Neuronal stem cell (in vitro differentiated cells): ENCODE measurements around the gene DDX1.
A peak's percentile ranks its signal among the peaks of the same experiment; 100 is the strongest.

Experiments used
- DNase-seq: peaks from one replicate; pipeline ENCODE4 v3.0.0-alpha.2; 2013; ENCODE audit warnings: low spot score
- H2AFZ ChIP-seq: one replicate; pipeline ENCODE4 v1.6.1; 2013; ENCODE audit warnings: mild to moderate bottlenecking, low read length, inconsistent platforms
- H2AK5ac ChIP-seq: 2 replicates; pipeline ENCODE4 v1.6.1; 2013; ENCODE audit warnings: low read depth, mild to moderate bottlenecking, inconsistent platforms, low read length, moderate library complexity, mixed read lengths
- H2BK120ac ChIP-seq: 2 replicates; pipeline ENCODE4 v1.6.1; 2013; ENCODE audit warnings: low read depth, mild to moderate bottlenecking, inconsistent platforms, low read length, moderate library complexity, mixed read lengths
- H2BK12ac ChIP-seq: one replicate; pipeline ENCODE4 v1.6.1; 2013; ENCODE audit warnings: low read length, inconsistent platforms
- H2BK15ac ChIP-seq: 2 replicates; pipeline ENCODE4 v1.6.1; 2013; ENCODE audit warnings: mild to moderate bottlenecking, low read length, inconsistent platforms, mixed read lengths
- H2BK5ac ChIP-seq: one replicate; pipeline ENCODE4 v1.6.1; 2013; ENCODE audit warnings: inconsistent platforms, mild to moderate bottlenecking, low read length, moderate library complexity
- H3K14ac ChIP-seq: one replicate; pipeline ENCODE4 v1.6.1; 2013; ENCODE audit warnings: low read length, inconsistent platforms
- H3K18ac ChIP-seq: 2 replicates; pipeline ENCODE4 v1.6.1; 2013; ENCODE audit warnings: low read length, inconsistent platforms
- H3K23ac ChIP-seq: 2 replicates; pipeline ENCODE4 v1.6.1; 2013; ENCODE audit warnings: low read depth, mild to moderate bottlenecking, mixed read lengths, low read length, inconsistent platforms; ENCODE audit not compliant: poor library complexity
- H3K27ac ChIP-seq: replicated peaks from 3 replicates; pipeline ENCODE4 v1.5.1; 2013; ENCODE audit warnings: low read length, inconsistent platforms
- H3K27me3 ChIP-seq, 3 experiments: 2 replicates each; pipeline ENCODE4 v1.6.1; 2013; ENCODE audit warnings: low read length in 3 of 3, mild to moderate bottlenecking in 2 of 3, inconsistent platforms in 1 of 3, low read depth in 1 of 3, mixed read lengths in 1 of 3, moderate library complexity in 1 of 3; ENCODE audit not compliant: control insufficient read depth in 3 of 3, insufficient read depth in 3 of 3
- H3K36me3 ChIP-seq, 2 donors: replicated peaks in 1 of 2; 2 replicates each; pipeline ENCODE4 v1.6.1; 2013; ENCODE audit warnings: low read length in 2 of 2; ENCODE audit not compliant: control insufficient read depth in 2 of 2, insufficient read depth in 2 of 2
- H3K4ac ChIP-seq: 2 replicates; pipeline ENCODE4 v1.6.1; 2013; ENCODE audit warnings: inconsistent platforms, mild to moderate bottlenecking, low read length, moderate library complexity
- H3K4me1 ChIP-seq, 2 donors: 1 replicate in 1 of 2; 2 replicates in 1 of 2; pipeline ENCODE4 v1.6.1; 2013; ENCODE audit warnings: low read length in 2 of 2, low read depth in 1 of 2; ENCODE audit not compliant: control insufficient read depth in 2 of 2, insufficient read depth in 1 of 2
- H3K4me2 ChIP-seq: one replicate; pipeline ENCODE4 v1.6.1; 2013; ENCODE audit warnings: mild to moderate bottlenecking, low read length, inconsistent platforms; ENCODE audit not compliant: insufficient read depth, poor library complexity, severe bottlenecking
- H3K4me3 ChIP-seq, 2 donors: 2 replicates each; pipeline ENCODE4 v1.5.1; 2013; ENCODE audit warnings: low read length in 2 of 2, mild to moderate bottlenecking in 2 of 2, inconsistent platforms in 1 of 2, moderate library complexity in 1 of 2
- H3K79me1 ChIP-seq: one replicate; pipeline ENCODE4 v1.6.1; 2013; ENCODE audit warnings: low read depth, mild to moderate bottlenecking, inconsistent platforms, low read length, moderate library complexity
- H3K9ac ChIP-seq: one replicate; pipeline ENCODE4 v1.6.1; 2013; ENCODE audit warnings: mild to moderate bottlenecking, low read depth, low read length, inconsistent platforms; ENCODE audit not compliant: poor library complexity
- H3K9me3 ChIP-seq, 2 donors: replicated peaks in 1 of 2; 2 replicates each; pipeline versions ENCODE3 to v1.6.1; 2013; ENCODE audit warnings: low read length in 2 of 2, mild to moderate bottlenecking in 2 of 2, inconsistent platforms in 1 of 2, low read depth in 1 of 2, mixed read lengths in 1 of 2, moderate library complexity in 1 of 2; ENCODE audit not compliant: control insufficient read depth in 2 of 2, insufficient read depth in 1 of 2
- H4K8ac ChIP-seq: one replicate; pipeline ENCODE4 v1.6.1; 2013; ENCODE audit warnings: low read depth, mild to moderate bottlenecking, inconsistent platforms, low read length, moderate library complexity
- H4K91ac ChIP-seq: one replicate; pipeline ENCODE4 v1.6.1; 2013; ENCODE audit warnings: low read length, low read depth, mild to moderate bottlenecking, inconsistent platforms; ENCODE audit not compliant: poor library complexity
- WGBS, 2 donors: extraction: QIAGEN DNeasy Blood & Tissue Kit; methylation state at CpG; one replicate each; pipeline ENCODE4 v1.1.7; 2013; ENCODE audit warnings: missing lambda C conversion rate in 2 of 2, mixed read lengths in 1 of 2; ENCODE audit not compliant: insufficient read length in 2 of 2, insufficient replicate concordance in 1 of 2; ENCODE audit errors: extremely low coverage in 2 of 2; 5-methylcytosine and 5-hydroxymethylcytosine counted together

DDX1 gene

GRCh38 chr2:15665067-15665942, 73.6 kb downstream of the DDX1 start:
- peak overlapping the region; percentile 7 for H2BK5ac ChIP-seq
- H3K9ac ChIP-seq, result no peak overlapping the region
- H3K14ac ChIP-seq, result no peak overlapping the region
- no peak overlapping the region for H2BK120ac ChIP-seq
- peaks cover 0 to 2% of the 10 kb centered on the region in 2 donors for H3K9me3 ChIP-seq
- H3K4me1 ChIP-seq, result peaks cover 4 to 9% of the 10 kb centered on the region in 2 donors
- no peak overlapping the region for H3K4me3 ChIP-seq
- WGBS, 2 donors, result no CpG with 5 or more reads among the region's 22 CpGs
- H3K36me3 ChIP-seq, result no peaks in the 10 kb centered on the region
- no peak overlapping the region for H3K4ac ChIP-seq
- H2BK12ac ChIP-seq, result no peak overlapping the region
- H2BK15ac ChIP-seq, result peak overlapping the region; percentile 69
- no peak overlapping the region for H4K91ac ChIP-seq
- H4K8ac ChIP-seq, result no peak overlapping the region
- no peak overlapping the region for H3K27ac ChIP-seq
- H3K79me1 ChIP-seq, result no peaks in the 10 kb centered on the region
- H3K23ac ChIP-seq, result no peak overlapping the region
- H2AK5ac ChIP-seq, result peak overlapping the region; percentile 16
- peak overlapping the region; percentile 23 for H3K18ac ChIP-seq
- no peak overlapping the region for H3K4me2 ChIP-seq
- H2AFZ ChIP-seq, result no peak overlapping the region
- H3K27me3 ChIP-seq, result no peaks in the 10 kb centered on the region
- no peak for DNase-seq

- no peak overlapping the region for H2AK5ac ChIP-seq
- H3K79me1 ChIP-seq, result no peaks in the 10 kb centered on the region
- H3K4me2 ChIP-seq, result no peak overlapping the region
- no peak overlapping the region for H3K4ac ChIP-seq
- no peak overlapping the region for H2BK12ac ChIP-seq
- no peak overlapping the region for H2BK5ac ChIP-seq
- H3K9me3 ChIP-seq, result peaks cover 0 to 2% of the 10 kb centered on the region in 2 donors
- H4K91ac ChIP-seq, result no peak overlapping the region
- no peak overlapping the region for H4K8ac ChIP-seq
- H3K14ac ChIP-seq, result no peak overlapping the region
- peaks cover 4 to 9% of the 10 kb centered on the region in 2 donors for H3K4me1 ChIP-seq
- no CpG with 5 or more reads among the region's 9 CpGs for WGBS, 2 donors
- no peak overlapping the region for H3K27ac ChIP-seq
- no peak overlapping the region for H2AFZ ChIP-seq
- H3K23ac ChIP-seq, result no peak overlapping the region
- peak overlapping the region; percentile 23 for H3K18ac ChIP-seq
- DNase-seq, result no peak
- no peak overlapping the region for H3K4me3 ChIP-seq
- no peaks in the 10 kb centered on the region for H3K27me3 ChIP-seq
- no peaks in the 10 kb centered on the region for H3K36me3 ChIP-seq
- H2BK120ac ChIP-seq, result no peak overlapping the region
- peak overlapping the region; percentile 1 for H2BK15ac ChIP-seq
- H3K9ac ChIP-seq, result peak overlapping the region; percentile 2
These were observed 74.3 kb downstream of the DDX1 start for GRCh38 chr2:15665943-15666460.

- H4K91ac ChIP-seq, result no peak overlapping the region
These were observed 75.5 kb downstream of the DDX1 start for GRCh38 chr2:15666861-15667808.

More at GRCh38 chr2:15666861-15667808, 75.5 kb downstream of the DDX1 start:
- Histone ChIP-seq H2AK5ac (no peak overlapping the region), H3K23ac (no peak overlapping the region), H3K4ac (peak overlapping the region; percentile 10), H2BK120ac (no peak overlapping the region), H2BK15ac (peak overlapping the region; percentile 50), H3K14ac (no peak overlapping the region), H3K9me3 (peaks cover 0 to 4% of the 10 kb centered on the region in 2 donors), H3K4me3 (peak overlapping the region in 1 of 2 donors; percentile 3), H3K18ac (peak overlapping the region; percentile 20), H2AFZ (no peak overlapping the region), H3K36me3 (no peaks in the 10 kb centered on the region), H4K8ac (peak overlapping the region; percentile 52), H3K27me3 (no peaks in the 10 kb centered on the region), H3K9ac (no peak overlapping the region), H2BK12ac (no peak overlapping the region), H3K79me1 (no peaks in the 10 kb centered on the region), H3K27ac (no peak overlapping the region), H2BK5ac (no peak overlapping the region), H3K4me1 (peaks cover 4 to 9% of the 10 kb centered on the region in 2 donors), H3K4me2 (no peak overlapping the region)
- WGBS, 2 donors, result no CpG with 5 or more reads among the region's 16 CpGs
- DNase-seq, result no peak
